ENCODE data around the gene GALNT12.

GALNT12 gene

GRCh38 chr9:98781588-98782383, 25.7 kb upstream of the GALNT12 start:
- DNase-seq (ENCODE audit: insufficient read length, low spot score) (no peak), FAIRE-seq (no peak)

GRCh38 chr9:98783518-98784226, 23.8 kb upstream of the GALNT12 start:
- FAIRE-seq (no peak), DNase-seq (ENCODE audit: insufficient read length, low spot score) (no peak)

GRCh38 chr9:98784831-98785806, 22.4 kb upstream of the GALNT12 start:
- no peak for DNase-seq (ENCODE audit: insufficient read length, low spot score)
- FAIRE-seq, result no peak

- FAIRE-seq (no peak), DNase-seq (ENCODE audit: insufficient read length, low spot score) (no peak)
Observed at GRCh38 chr9:98786750-98787510, 20.5 kb upstream of the GALNT12 start.

GRCh38 chr9:98787766-98788335, 19.6 kb upstream of the GALNT12 start:
- FAIRE-seq (no peak), DNase-seq (ENCODE audit: insufficient read length, low spot score) (no peak)

- DNase-seq (ENCODE audit: insufficient read length, low spot score) (no peak), FAIRE-seq (no peak)
Observed at GRCh38 chr9:98789483-98790133, 17.9 kb upstream of the GALNT12 start.

GRCh38 chr9:98790134-98790841, 17.2 kb upstream of the GALNT12 start:
- DNase-seq (ENCODE audit: insufficient read length, low spot score) (no peak), FAIRE-seq (no peak)

- peak; percentile 86 for DNase-seq (ENCODE audit: insufficient read length, low spot score)
- FAIRE-seq, result peak; percentile 20
Observed at GRCh38 chr9:98790842-98791607, 16.4 kb upstream of the GALNT12 start.

GRCh38 chr9:98791608-98792490, 15.6 kb upstream of the GALNT12 start:
- no peak for DNase-seq (ENCODE audit: insufficient read length, low spot score)
- FAIRE-seq, result no peak

GRCh38 chr9:98793031-98793430, 14.4 kb upstream of the GALNT12 start:
- no peak for FAIRE-seq
- DNase-seq (ENCODE audit: insufficient read length, low spot score), result no peak

GRCh38 chr9:98794802-98795201, 12.7 kb upstream of the GALNT12 start:
- FAIRE-seq, result no peak

GRCh38 chr9:98795295-98795955, 12.0 kb upstream of the GALNT12 start:
- FAIRE-seq (no peak), DNase-seq (ENCODE audit: insufficient read length, low spot score) (no peak)

More at GRCh38 chr9:98794802-98795201, 12.7 kb upstream of the GALNT12 start:
- DNase-seq (ENCODE audit: insufficient read length, low spot score), result no peak

GRCh38 chr9:98795970-98796363, 11.5 kb upstream of the GALNT12 start:
- no peak for FAIRE-seq
- no peak for DNase-seq (ENCODE audit: insufficient read length, low spot score)

- FAIRE-seq (no peak), DNase-seq (ENCODE audit: insufficient read length, low spot score) (peak; percentile 73)
Observed at GRCh38 chr9:98796364-98797101, 10.9 kb upstream of the GALNT12 start, which contains the start of gene ANKS6. ANKS6 (minus strand) TSS chr9:98796555; CDS start chr9:98796491, 64 bp downstream.

GRCh38 chr9:98797491-98797890, 10.0 kb upstream of the GALNT12 start:
- DNase-seq (ENCODE audit: insufficient read length, low spot score) (no peak), FAIRE-seq (no peak)

- FAIRE-seq (no peak), DNase-seq (ENCODE audit: insufficient read length, low spot score) (no peak)
Observed at GRCh38 chr9:98798254-98798653, 9.2 kb upstream of the GALNT12 start.
